Thoracic aorta (tissue), 2 donors: ENCODE data around the gene OSBPL1A. TPM values are rescaled to one million over a fixed set of nuclear protein-coding genes. Genes with fewer than 3 reads are reported as not detected.

Experiments
- ATAC-seq: fragments of 150-250 bp; one replicate; pipeline ENCODE4 v1.8.0; 2017; ENCODE audit warnings: low read depth; ENCODE audit not compliant: insufficient number of reproducible peaks, low FRiP score
- DNase-seq: peaks from one replicate; pipeline ENCODE4 v3.0.0-alpha.2; 2020; ENCODE audit warnings: low spot score
- H3K27ac ChIP-seq, 2 donors: fragments of 200-600 bp; sonication (generic); 1 replicate in 1 of 2; 2 replicates in 1 of 2; pipeline ENCODE4 v1.5.1; 2016; ENCODE audit warnings: mild to moderate bottlenecking in 2 of 2, moderate library complexity in 2 of 2
- H3K27me3 ChIP-seq: fragments of 200-600 bp; sonication (generic); replicated peaks from 2 replicates; pipeline ENCODE4 v1.6.0; 2016; ENCODE audit warnings: mild to moderate bottlenecking; ENCODE audit not compliant: insufficient read depth
- H3K36me3 ChIP-seq: fragments of 200-600 bp; sonication (generic); one replicate; pipeline ENCODE4 v1.5.1; 2016
- H3K4me1 ChIP-seq, 2 donors: fragments of 200-600 bp; sonication (generic); 1 replicate in 1 of 2; 2 replicates in 1 of 2; pipeline versions ENCODE4 v1.5.1 to v1.6.0; 2016; ENCODE audit warnings: low read depth in 2 of 2, mild to moderate bottlenecking in 1 of 2; ENCODE audit not compliant: control insufficient read depth in 1 of 2
- H3K4me3 ChIP-seq: fragments of 200-600 bp; sonication (generic); 2 replicates; pipeline ENCODE4 v1.5.1; 2016; ENCODE audit warnings: mild to moderate bottlenecking
- H3K9me3 ChIP-seq: fragments of 200-600 bp; sonication (generic); 2 replicates; pipeline ENCODE4 v1.5.1; 2016
- total RNA-seq, 2 donors: library from RNA; depleted of rRNA; stranded (reverse); fragments of >200 nt; gene quantifications; one replicate each; pipeline versions ENCODE4 v1.1.0 to v1.2.3, GENCODE V29; 2016
- TF ChIP-seq, protein P1 (sequence below): fragments of 200-600 bp; sonication (generic); IDR thresholded peaks from one replicate; pipeline ENCODE4 v1.5.1; 2019; ENCODE audit warnings: antibody characterized with exemption

Gene OSBPL1A
- total RNA-seq, 2 donors from 2014 or later: 35.1 to 53.7 TPM

DNA sequence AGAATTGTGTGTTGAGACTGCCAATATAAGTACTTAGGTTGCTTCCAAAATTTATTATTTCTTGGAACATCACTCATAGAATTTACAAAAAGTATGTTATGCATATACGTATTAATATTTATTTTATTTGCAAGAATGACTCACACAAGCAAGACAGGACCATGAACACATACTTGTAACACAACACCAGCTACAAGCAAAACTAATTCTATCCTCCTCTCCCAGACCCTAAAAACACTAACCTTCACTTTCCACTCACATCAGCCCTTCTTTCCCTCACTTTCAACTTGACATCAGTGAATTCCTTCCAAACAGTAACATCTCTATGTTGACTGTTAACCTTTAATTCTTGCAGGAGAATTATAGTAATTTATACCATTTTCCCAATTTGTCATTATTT lies 24.3 kb downstream of the OSBPL1A start:
- no peaks in the 10 kb centered on the region for H3K9me3 ChIP-seq
- no peak overlapping the region for H3K4me3 ChIP-seq
- no peaks in the 10 kb centered on the region for H3K4me1 ChIP-seq
- H3K27ac ChIP-seq: no peak overlapping the region
- ATAC-seq (no peak), DNase-seq (no peak)
- peaks cover 2% of the 10 kb centered on the region for H3K36me3 ChIP-seq
- TF ChIP-seq, protein P1, sequence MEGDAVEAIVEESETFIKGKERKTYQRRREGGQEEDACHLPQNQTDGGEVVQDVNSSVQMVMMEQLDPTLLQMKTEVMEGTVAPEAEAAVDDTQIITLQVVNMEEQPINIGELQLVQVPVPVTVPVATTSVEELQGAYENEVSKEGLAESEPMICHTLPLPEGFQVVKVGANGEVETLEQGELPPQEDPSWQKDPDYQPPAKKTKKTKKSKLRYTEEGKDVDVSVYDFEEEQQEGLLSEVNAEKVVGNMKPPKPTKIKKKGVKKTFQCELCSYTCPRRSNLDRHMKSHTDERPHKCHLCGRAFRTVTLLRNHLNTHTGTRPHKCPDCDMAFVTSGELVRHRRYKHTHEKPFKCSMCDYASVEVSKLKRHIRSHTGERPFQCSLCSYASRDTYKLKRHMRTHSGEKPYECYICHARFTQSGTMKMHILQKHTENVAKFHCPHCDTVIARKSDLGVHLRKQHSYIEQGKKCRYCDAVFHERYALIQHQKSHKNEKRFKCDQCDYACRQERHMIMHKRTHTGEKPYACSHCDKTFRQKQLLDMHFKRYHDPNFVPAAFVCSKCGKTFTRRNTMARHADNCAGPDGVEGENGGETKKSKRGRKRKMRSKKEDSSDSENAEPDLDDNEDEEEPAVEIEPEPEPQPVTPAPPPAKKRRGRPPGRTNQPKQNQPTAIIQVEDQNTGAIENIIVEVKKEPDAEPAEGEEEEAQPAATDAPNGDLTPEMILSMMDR: no peak
- no peaks in the 10 kb centered on the region for H3K27me3 ChIP-seq

DNA sequence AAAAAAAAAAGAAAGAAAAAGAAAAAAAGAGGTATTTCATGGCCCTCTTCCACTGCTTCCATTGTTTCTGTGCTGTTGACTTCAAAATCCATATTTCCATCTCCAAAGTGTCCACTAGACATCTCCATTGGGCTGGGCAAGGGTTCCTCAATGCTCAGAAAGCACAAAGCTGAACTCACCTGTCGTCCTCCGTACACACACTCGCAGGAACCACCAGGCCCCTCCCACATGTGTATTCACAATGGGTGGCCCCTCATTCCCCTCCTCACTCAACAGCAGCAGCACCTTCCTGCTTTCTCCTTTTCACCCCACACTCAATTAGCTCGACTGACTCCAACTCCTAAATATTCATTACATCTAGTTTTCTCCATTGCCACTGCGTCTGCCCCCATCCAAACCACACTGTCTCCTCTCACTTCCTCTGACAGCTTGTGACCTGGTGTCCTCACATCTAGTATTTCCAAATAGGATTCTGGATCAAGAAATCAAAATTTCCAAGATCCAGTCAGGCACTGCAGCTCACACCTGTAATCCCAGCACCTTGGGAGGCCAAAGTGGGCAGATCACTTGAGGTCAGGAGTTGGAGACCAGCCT lies 25.2 kb downstream of the OSBPL1A start:
- H3K27me3 ChIP-seq: no peaks in the 10 kb centered on the region
- TF ChIP-seq, protein P1: no peak
- H3K9me3 ChIP-seq: no peaks in the 10 kb centered on the region
- DNase-seq (no peak), ATAC-seq (no peak)
- no peak overlapping the region for H3K4me3 ChIP-seq
- H3K4me1 ChIP-seq: no peaks in the 10 kb centered on the region
- H3K27ac ChIP-seq: no peak overlapping the region
- peaks cover 2% of the 10 kb centered on the region for H3K36me3 ChIP-seq

GRCh38 chr18:24370120-24370519 lies 27.5 kb downstream of the OSBPL1A start:
- Histone ChIP-seq H3K9me3 (no peaks in the 10 kb centered on the region), H3K4me3 (no peak overlapping the region), H3K36me3 (peaks cover 2% of the 10 kb centered on the region), H3K4me1 (no peaks in the 10 kb centered on the region), H3K27ac (no peak overlapping the region), H3K27me3 (no peaks in the 10 kb centered on the region)
- DNase-seq (no peak), ATAC-seq (no peak)
- TF ChIP-seq, protein P1: no peak

DNA sequence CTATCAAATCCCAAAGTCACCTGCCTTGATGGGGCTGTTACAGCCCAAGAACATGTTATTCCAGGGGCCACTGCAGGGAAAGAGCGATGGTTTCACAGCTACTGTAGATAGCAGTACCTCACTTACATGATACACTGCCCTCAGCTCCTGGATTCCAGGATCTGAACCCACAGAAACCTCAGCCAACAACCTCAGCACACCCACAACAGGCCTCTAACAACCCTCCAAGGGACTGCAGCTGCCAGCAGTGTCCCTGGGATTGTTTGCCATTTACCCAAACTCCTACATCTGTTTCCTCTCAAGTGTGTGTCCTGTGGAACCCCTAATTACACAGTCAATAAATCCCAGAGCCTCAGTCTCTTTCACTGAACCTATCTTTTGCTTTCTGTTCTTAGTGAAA lies 28.2 kb downstream of the OSBPL1A start:
- no peak overlapping the region for H3K4me3 ChIP-seq
- DNase-seq (no peak), ATAC-seq (no peak)
- no peaks in the 10 kb centered on the region for H3K4me1 ChIP-seq
- no peak overlapping the region for H3K27ac ChIP-seq
- H3K9me3 ChIP-seq: no peaks in the 10 kb centered on the region
- no peaks in the 10 kb centered on the region for H3K27me3 ChIP-seq
- H3K36me3 ChIP-seq: peaks cover 2% of the 10 kb centered on the region
- TF ChIP-seq, protein P1: no peak

GRCh38 chr18:24368749-24369148 lies 28.9 kb downstream of the OSBPL1A start:
- H3K9me3 ChIP-seq: no peaks in the 10 kb centered on the region
- no peak overlapping the region for H3K4me3 ChIP-seq
- TF ChIP-seq, protein P1: no peak
- no peaks in the 10 kb centered on the region for H3K27me3 ChIP-seq
- no peak for DNase-seq
- peaks cover 2% of the 10 kb centered on the region for H3K36me3 ChIP-seq
- H3K27ac ChIP-seq: no peak overlapping the region
- ATAC-seq: no peak
- H3K4me1 ChIP-seq: no peaks in the 10 kb centered on the region
